NCI-H187 (cell line): ENCODE results near the gene MMEL1.

Experiments
- DNase-seq, 2 experiments: peaks; one replicate each; lab custom pipeline; 2025; lab: John Stamatoyannopoulos, UW

Gene MMEL1

DNA sequence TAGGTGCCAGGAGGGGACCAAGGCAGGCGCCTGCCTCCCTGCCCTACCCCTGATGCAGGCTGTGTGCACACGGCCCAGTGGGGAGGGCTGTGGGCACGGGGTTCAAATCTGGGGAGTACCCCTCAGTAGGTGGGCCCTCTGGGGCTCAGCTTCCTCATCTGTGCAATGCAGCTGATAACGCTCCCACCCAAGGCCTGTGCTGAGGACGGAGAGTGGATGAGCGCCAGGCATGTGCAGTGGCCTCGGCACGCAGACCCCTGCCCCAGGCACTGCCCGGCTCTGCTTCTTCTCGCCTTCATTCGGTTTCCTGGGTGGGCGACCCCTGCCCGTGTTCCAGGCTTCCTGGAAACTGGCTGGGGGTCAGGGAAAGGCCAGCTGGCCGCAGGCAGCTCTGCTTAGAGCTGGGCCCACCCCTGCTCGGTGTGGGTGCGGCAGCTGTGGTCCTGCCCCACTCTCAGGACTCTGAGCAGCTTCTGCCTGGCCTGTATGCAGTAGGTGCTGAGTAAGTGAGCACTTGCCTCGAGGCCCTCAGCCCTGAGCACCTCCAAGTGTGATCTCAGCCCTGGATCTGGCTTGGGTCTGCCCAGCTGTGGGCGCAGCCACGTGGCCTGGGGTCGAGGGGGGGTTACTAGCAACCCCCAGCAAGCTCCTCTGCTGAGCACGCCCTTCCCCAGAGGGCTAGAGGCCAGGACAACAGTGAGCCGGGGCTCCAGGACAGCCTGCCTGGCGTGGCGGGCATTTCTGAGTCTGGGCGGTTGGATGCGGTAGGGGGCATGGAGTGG lies 88.5 kb downstream of the MMEL1 start:
- DNase-seq = no peak

GRCh38 chr1:2543543-2544092 lies 89.2 kb downstream of the MMEL1 start:
- no peak for DNase-seq

- DNase-seq = no peak
Measured at GRCh38 chr1:2542246-2542915, 90.4 kb downstream of the MMEL1 start.

GRCh38 chr1:2541619-2542245 lies 91.1 kb downstream of the MMEL1 start:
- DNase-seq = no peak

GRCh38 chr1:2540816-2541492 lies 91.9 kb downstream of the MMEL1 start:
- DNase-seq = no peak
